Breast epithelium (tissue), 4 donors: ENCODE measurements around the gene DMKN. TPM values are rescaled to one million over a fixed set of nuclear protein-coding genes. Genes with fewer than 3 reads are reported as not detected.

Experiments
- DNase-seq, 2 donors: peaks; one replicate each; pipeline ENCODE4 v3.0.0-alpha.2; 2019; ENCODE audit warnings: low spot score in 2 of 2
- H3K27ac ChIP-seq, 2 donors: fragments of 200-600 bp; sonication (generic) in 1 of 2; one replicate each; pipeline ENCODE4 v1.5.1; 2016 to 2019; ENCODE audit warnings: mild to moderate bottlenecking in 1 of 2
- H3K27me3 ChIP-seq, 2 donors: fragments of 200-600 bp; sonication (generic) in 1 of 2; one replicate each; pipeline versions ENCODE4 v1.5.1 to v1.6.0; 2017 to 2019; ENCODE audit warnings: control low read depth in 1 of 2, mild to moderate bottlenecking in 1 of 2
- H3K36me3 ChIP-seq: fragments of 200-600 bp; one replicate; pipeline ENCODE4 v1.5.1; 2019
- H3K4me1 ChIP-seq, 2 donors: fragments of 200-600 bp; sonication (generic); one replicate each; pipeline ENCODE4 v1.5.1; 2016 to 2019; ENCODE audit warnings: control low read depth in 1 of 2
- H3K4me3 ChIP-seq, 3 donors: fragments of 200-600 bp; sonication (generic); 1 replicate in 2 of 3; 2 replicates in 1 of 3; pipeline ENCODE4 v1.5.1; 2016 to 2019; ENCODE audit warnings: mild to moderate bottlenecking in 3 of 3, moderate library complexity in 2 of 3
- H3K9me3 ChIP-seq, 2 donors: fragments of 200-600 bp; sonication (generic) in 1 of 2; one replicate each; pipeline ENCODE4 v1.5.1; 2016 to 2019; ENCODE audit warnings: control low read depth in 1 of 2
- POLR2A ChIP-seq: fragments of 450-650 bp; IDR thresholded peaks from one replicate; pipeline ENCODE4 v1.6.1; 2016; ENCODE audit warnings: antibody characterized with exemption, mild to moderate bottlenecking, moderate library complexity
- POLR2AphosphoS5 ChIP-seq, 3 donors: sonication (generic); formaldehyde crosslinking; IDR thresholded peaks; one replicate each; pipeline ENCODE4 v1.6.1; 2017; ENCODE audit warnings: antibody characterized with exemption in 3 of 3
- intact Hi-C: fragments of 100-400 bp; cut with DNase I; formaldehyde crosslinking; loops from one replicate; pipeline ENCODE4 v1.15.1; 2023; ENCODE audit warnings: low total_unique reads
- total RNA-seq, 3 donors: library from RNA; depleted of rRNA; stranded (reverse); fragments of >200 nt; gene quantifications; one replicate each; pipeline ENCODE4 v1.1.0, GENCODE V29; 2016
- TF ChIP-seq, protein P1 (sequence below), 3 donors: fragments of 450-650 bp; IDR thresholded peaks; one replicate each; pipeline ENCODE4 v1.5.1; 2016 to 2017; ENCODE audit warnings: antibody characterized with exemption in 3 of 3, mild to moderate bottlenecking in 3 of 3, moderate library complexity in 3 of 3

The DMKN gene
- total RNA-seq, 3 donors from 2014 or later: 0.96 to 135 (median 61.0) TPM

- Histone ChIP-seq H3K27ac (no peak overlapping the region), H3K36me3 (no peaks in the 10 kb centered on the region), H3K9me3 (no peaks in the 10 kb centered on the region), H3K4me1 (no peaks in the 10 kb centered on the region), H3K4me3 (no peak overlapping the region), H3K27me3 (no peaks in the 10 kb centered on the region)
- no peak for DNase-seq
- TF ChIP-seq POLR2AphosphoS5 (IDR thresholded peaks at IDR 0.05): no peak
- no peak for TF ChIP-seq POLR2A
- TF ChIP-seq, protein P1, sequence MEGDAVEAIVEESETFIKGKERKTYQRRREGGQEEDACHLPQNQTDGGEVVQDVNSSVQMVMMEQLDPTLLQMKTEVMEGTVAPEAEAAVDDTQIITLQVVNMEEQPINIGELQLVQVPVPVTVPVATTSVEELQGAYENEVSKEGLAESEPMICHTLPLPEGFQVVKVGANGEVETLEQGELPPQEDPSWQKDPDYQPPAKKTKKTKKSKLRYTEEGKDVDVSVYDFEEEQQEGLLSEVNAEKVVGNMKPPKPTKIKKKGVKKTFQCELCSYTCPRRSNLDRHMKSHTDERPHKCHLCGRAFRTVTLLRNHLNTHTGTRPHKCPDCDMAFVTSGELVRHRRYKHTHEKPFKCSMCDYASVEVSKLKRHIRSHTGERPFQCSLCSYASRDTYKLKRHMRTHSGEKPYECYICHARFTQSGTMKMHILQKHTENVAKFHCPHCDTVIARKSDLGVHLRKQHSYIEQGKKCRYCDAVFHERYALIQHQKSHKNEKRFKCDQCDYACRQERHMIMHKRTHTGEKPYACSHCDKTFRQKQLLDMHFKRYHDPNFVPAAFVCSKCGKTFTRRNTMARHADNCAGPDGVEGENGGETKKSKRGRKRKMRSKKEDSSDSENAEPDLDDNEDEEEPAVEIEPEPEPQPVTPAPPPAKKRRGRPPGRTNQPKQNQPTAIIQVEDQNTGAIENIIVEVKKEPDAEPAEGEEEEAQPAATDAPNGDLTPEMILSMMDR (IDR thresholded peaks at IDR 0.05): no peak
- intact Hi-C loops: no loop called here
These were observed 56.3 kb downstream of the DMKN start for GRCh38 chr19:35457173-35457572.

- no peaks in the 10 kb centered on the region for H3K9me3 ChIP-seq
- DNase-seq: no peak
- no peak overlapping the region for H3K27ac ChIP-seq
- H3K4me3 ChIP-seq: no peak overlapping the region
- H3K27me3 ChIP-seq: no peaks in the 10 kb centered on the region
- TF ChIP-seq POLR2AphosphoS5 (IDR thresholded peaks at IDR 0.05) (no peak), POLR2A (no peak)
- TF ChIP-seq, protein P1 (IDR thresholded peaks at IDR 0.05): no peak
- H3K36me3 ChIP-seq: no peaks in the 10 kb centered on the region
- H3K4me1 ChIP-seq: no peaks in the 10 kb centered on the region
- intact Hi-C loops: no loop called here
These were observed 57.7 kb downstream of the DMKN start for GRCh38 chr19:35455616-35456201.

DNA sequence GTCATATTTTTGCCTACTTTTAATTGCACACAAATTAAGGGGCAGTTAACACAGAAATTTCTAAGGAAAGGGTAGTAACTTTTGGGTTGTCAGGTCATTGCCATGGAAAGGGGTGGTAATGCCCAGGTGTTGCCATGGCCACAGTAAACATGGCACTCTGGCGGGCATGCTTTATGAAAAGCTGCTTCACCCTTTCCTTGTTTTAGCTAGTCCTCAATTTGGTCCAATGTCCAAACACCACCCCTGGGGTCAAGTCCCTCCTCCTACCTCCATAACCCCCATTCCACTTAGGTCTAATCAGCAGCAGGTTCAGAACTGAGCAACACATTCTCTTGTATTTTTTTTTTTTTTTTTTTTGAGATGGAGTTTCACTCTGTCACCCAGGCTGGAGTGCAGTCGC lies 58.8 kb downstream of the DMKN start:
- no peak overlapping the region for H3K4me3 ChIP-seq
- TF ChIP-seq POLR2AphosphoS5 (IDR thresholded peaks at IDR 0.05): no peak
- TF ChIP-seq, protein P1 (IDR thresholded peaks at IDR 0.05): no peak
- no peak for TF ChIP-seq POLR2A
- H3K27me3 ChIP-seq: no peaks in the 10 kb centered on the region
- intact Hi-C loops: no loop called here
- no peaks in the 10 kb centered on the region for H3K4me1 ChIP-seq
- H3K27ac ChIP-seq: no peak overlapping the region
- no peaks in the 10 kb centered on the region for H3K9me3 ChIP-seq
- no peak for DNase-seq
- H3K36me3 ChIP-seq: no peaks in the 10 kb centered on the region

DNA sequence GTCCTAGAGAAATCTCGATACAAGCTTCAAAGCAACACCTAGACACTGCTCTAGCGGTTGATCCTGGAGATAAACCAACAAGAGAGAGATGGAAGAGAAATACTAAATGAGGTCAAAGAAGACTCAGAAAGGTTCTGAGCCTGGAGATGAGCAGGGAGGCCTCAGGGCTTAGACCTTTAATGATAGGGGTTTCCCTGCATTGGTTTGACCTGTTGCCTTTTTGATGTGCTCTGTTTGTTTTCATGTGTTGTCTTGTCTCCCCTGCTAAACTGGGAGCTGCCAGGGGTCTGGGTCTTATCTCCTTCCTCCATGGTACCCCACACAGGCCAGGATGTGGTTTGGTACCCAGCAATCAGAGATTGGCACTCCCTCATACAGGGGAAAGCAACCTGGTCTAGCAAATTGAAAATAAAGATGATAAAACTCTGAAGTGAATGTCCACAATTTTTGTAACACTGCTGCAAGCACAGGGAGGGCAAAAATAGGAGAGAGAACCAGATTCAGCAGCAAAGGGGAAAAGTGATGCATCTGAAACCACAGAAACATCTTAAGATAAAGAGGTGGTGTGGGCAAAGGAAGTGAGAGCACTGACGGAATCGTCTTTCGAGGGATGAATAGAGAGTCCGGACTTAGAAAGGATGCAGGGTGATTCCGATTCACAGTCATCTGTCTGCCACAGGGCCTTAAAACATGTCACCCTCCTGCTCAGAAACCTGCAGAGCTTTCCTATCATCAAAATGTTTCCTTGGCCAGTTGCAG lies 61.9 kb downstream of the DMKN start:
- H3K4me3 ChIP-seq: no peak overlapping the region
- H3K27me3 ChIP-seq: no peaks in the 10 kb centered on the region
- DNase-seq: no peak
- intact Hi-C loops: no loop called here
- H3K36me3 ChIP-seq: no peaks in the 10 kb centered on the region
- TF ChIP-seq, protein P1 (IDR thresholded peaks at IDR 0.05): no peak
- TF ChIP-seq POLR2AphosphoS5 (IDR thresholded peaks at IDR 0.05) (no peak), POLR2A (no peak)
- H3K9me3 ChIP-seq: no peaks in the 10 kb centered on the region
- no peaks in the 10 kb centered on the region for H3K4me1 ChIP-seq
- H3K27ac ChIP-seq: no peak overlapping the region

DNA sequence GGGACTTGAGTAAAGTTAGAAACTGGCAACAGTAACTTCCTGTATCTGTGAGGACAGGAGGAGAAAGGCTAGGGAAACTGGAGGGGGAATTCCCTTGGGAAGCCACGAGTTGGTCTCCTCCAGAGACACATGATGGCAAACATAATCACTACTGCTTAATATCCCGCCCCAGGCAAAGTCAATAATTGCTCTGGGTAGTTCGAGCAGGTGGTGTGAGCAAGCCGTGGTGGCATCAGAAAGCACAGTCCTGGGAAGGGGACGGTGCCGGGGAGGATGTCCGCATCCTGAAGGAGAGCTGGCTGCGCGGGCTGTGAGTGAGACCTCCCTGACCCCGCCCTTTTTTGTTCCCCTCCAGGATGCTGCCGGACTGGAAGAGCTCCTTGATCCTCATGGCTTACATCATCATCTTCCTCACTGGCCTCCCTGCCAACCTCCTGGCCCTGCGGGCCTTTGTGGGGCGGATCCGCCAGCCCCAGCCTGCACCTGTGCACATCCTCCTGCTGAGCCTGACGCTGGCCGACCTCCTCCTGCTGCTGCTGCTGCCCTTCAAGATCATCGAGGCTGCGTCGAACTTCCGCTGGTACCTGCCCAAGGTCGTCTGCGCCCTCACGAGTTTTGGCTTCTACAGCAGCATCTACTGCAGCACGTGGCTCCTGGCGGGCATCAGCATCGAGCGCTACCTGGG lies 63.9 kb downstream of the DMKN start:
- Histone ChIP-seq H3K27me3 (no peaks in the 10 kb centered on the region), H3K4me1 (no peaks in the 10 kb centered on the region), H3K36me3 (no peaks in the 10 kb centered on the region), H3K27ac (peak overlapping the region in 1 of 2 donors; percentile 69), H3K9me3 (no peaks in the 10 kb centered on the region), H3K4me3 (no peak overlapping the region)
- intact Hi-C loops: no loop called here
- DNase-seq: peak in 1 of 2 donors; percentile 54
- TF ChIP-seq POLR2AphosphoS5 (IDR thresholded peaks at IDR 0.05) (no peak), POLR2A (no peak)
- TF ChIP-seq, protein P1 (IDR thresholded peaks at IDR 0.05): no peak
